Activated naive CD4-positive, alpha-beta T cell treated with anti-CD3 and anti-CD28 coated beads, Interleukin-2, amount 10 ng/mL, durations not matched to agents 7 days and 5 days (primary cell): ENCODE results near the gene PPP1R8.

Experiments used
- CTCF ChIA-PET: fragments of 350-600 bp; sonication (Branson Sonifier 250); formaldehyde crosslinking; loops from one replicate; lab custom pipeline; 2021; ENCODE audit warnings: antibody characterized with exemption; lab: Charles Lee
- DNase-seq: peaks from one replicate; pipeline ENCODE4 v3.0.0-alpha.2; 2020
- H3K27ac Mint-ChIP-seq: one replicate; pipeline ENCODE4 v1.8.0; 2021; ENCODE audit warnings: mild to moderate bottlenecking, moderate library complexity, mixed read lengths
- H3K27me3 Mint-ChIP-seq: one replicate; pipeline ENCODE4 v1.8.0; 2021; ENCODE audit warnings: mild to moderate bottlenecking, mixed read lengths
- H3K36me3 Mint-ChIP-seq: one replicate; pipeline ENCODE4 v1.8.0; 2021; ENCODE audit warnings: mixed read lengths
- H3K4me1 Mint-ChIP-seq: one replicate; pipeline ENCODE4 v1.8.0; 2021; ENCODE audit warnings: mixed read lengths
- H3K4me3 Mint-ChIP-seq: one replicate; pipeline ENCODE4 v1.8.0; 2021; ENCODE audit warnings: mild to moderate bottlenecking, moderate library complexity, mixed read lengths
- H3K9me3 Mint-ChIP-seq: one replicate; pipeline ENCODE4 v1.8.0; 2021; ENCODE audit warnings: mixed read lengths

The PPP1R8 gene

DNA sequence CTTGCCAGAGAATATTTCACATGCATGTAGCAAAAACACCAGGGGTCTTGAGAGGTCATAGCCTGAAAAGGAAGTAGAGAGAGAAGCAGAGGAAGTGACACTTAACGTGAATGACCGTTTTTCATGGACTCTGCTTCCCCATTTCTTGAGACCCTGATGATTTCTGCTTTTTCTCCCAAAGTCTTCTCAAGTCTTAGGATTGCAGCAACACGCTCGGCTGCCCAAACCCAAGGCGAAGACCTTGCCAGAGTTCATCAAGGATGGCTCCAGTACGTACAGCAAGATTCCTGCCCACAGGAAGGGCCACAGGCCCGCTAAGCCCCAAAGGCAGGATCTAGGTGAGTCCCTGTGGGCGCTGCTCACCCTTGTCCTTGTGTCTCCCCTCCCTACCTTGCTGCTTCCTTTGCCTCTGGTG lies 54.5 kb downstream of the PPP1R8 start:
- Mint-ChIP-seq H3K36me3 (peaks cover 63% of the 10 kb centered on the region), H3K27me3 (no peaks in the 10 kb centered on the region), H3K27ac (peak overlapping the region; percentile 64), H3K4me1 (peaks cover 53% of the 10 kb centered on the region), H3K4me3 (no peak overlapping the region), H3K9me3 (no peaks in the 10 kb centered on the region)
- CTCF ChIA-PET = no interaction called here
- no peak for DNase-seq

DNA sequence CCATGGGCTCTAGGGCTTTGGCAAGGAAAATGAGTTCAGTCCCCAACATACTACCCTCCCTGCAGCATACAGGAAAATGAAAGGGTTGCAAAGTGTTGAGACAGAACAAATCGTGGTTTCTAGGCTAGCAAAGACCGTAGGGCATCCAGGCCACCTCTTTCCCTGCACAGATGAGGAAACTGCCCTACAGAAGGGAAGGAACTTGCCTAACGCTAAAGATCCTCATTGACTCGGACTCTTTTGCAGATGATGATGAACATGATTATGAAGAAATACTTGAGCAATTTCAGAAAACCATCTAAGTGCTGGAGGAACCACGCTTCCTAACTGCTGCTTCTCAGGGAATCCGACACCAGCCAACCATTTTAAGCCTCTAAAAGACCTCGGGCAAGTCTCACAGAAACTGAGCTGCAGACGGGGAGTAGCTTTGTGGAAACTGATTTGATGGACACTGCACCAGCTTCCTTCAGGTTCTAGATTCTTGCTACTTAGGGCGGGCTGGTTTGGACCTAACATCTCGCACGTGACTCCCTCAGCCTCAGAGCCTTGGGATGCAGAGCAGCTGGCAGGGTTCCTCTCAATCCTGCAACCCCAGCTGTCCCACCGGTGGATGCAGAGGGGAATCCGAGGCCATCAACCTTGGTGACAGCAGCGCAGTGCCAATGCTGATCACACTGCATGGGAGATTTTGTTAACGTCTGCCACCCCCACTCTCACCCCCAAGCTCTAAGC lies 55.2 kb downstream of the PPP1R8 start:
- CTCF ChIA-PET = interaction anchor here (0.6 to 1.1 kb wide), 3 partner anchors 17 to 329 kb away, joined by 3 to 5 read pairs (median 3); partner anchors contain the start of gene IFI6
- Mint-ChIP-seq H3K27ac (peak overlapping the region; percentile 96), H3K36me3 (peaks cover 67% of the 10 kb centered on the region), H3K4me1 (peaks cover 59% of the 10 kb centered on the region), H3K9me3 (no peaks in the 10 kb centered on the region), H3K27me3 (no peaks in the 10 kb centered on the region), H3K4me3 (no peak overlapping the region)
- DNase-seq = no peak

DNA sequence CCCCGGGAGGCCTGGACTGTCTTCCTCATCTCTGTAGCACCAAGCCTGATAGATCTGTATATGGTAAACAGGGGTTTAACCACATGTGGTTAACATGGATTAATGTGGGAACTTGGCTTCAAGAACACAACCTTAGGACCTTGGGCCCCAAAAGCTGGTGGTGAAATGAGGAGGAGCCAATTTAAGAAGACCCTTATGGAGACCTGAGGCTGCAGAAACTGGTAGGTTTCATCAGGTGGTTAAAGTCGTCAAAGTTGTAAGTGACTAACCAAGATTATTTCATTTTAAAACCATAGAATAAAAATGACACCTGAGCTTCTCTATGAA lies 55.7 kb downstream of the PPP1R8 start:
- Mint-ChIP-seq H3K9me3 (no peaks in the 10 kb centered on the region), H3K4me1 (peaks cover 64% of the 10 kb centered on the region), H3K27me3 (no peaks in the 10 kb centered on the region), H3K27ac (peak overlapping the region; percentile 96), H3K4me3 (no peak overlapping the region), H3K36me3 (peaks cover 70% of the 10 kb centered on the region)
- no peak for DNase-seq
- CTCF ChIA-PET = interaction anchor here (0.6 to 1.1 kb wide), 3 partner anchors 17 to 330 kb away, joined by 3 to 5 read pairs (median 3); partner anchors contain the start of gene IFI6

DNA sequence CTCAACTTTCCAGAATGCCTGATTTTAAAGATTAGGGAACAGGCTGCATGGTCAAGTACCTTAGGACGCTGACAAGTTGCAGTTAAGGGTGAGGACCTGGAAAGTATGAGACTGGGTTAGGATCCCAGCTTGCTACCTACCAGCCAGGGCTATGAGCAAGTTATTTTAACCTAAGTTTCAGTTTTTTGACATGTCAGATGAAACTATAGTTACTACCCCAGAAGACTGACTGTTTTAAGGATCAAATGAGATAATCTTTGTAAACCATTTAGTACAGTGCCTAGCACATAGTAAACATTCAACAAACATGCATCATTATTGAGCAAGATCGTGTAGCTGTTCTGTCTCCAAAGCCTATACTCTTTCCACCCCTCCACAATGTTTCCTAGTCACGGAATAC lies 56.2 kb downstream of the PPP1R8 start:
- H3K27me3 Mint-ChIP-seq = no peaks in the 10 kb centered on the region
- H3K4me1 Mint-ChIP-seq = peaks cover 69% of the 10 kb centered on the region
- H3K4me3 Mint-ChIP-seq = peak overlapping the region; percentile 55
- H3K36me3 Mint-ChIP-seq = peaks cover 72% of the 10 kb centered on the region
- CTCF ChIA-PET = interaction anchor here (0.7 to 1.1 kb wide), 2 partner anchors 16 to 330 kb away, joined by 3 to 5 read pairs; no protein-coding TSS in a partner anchor
- DNase-seq = no peak
- no peaks in the 10 kb centered on the region for H3K9me3 Mint-ChIP-seq
- peak overlapping the region; percentile 96 for H3K27ac Mint-ChIP-seq

DNA sequence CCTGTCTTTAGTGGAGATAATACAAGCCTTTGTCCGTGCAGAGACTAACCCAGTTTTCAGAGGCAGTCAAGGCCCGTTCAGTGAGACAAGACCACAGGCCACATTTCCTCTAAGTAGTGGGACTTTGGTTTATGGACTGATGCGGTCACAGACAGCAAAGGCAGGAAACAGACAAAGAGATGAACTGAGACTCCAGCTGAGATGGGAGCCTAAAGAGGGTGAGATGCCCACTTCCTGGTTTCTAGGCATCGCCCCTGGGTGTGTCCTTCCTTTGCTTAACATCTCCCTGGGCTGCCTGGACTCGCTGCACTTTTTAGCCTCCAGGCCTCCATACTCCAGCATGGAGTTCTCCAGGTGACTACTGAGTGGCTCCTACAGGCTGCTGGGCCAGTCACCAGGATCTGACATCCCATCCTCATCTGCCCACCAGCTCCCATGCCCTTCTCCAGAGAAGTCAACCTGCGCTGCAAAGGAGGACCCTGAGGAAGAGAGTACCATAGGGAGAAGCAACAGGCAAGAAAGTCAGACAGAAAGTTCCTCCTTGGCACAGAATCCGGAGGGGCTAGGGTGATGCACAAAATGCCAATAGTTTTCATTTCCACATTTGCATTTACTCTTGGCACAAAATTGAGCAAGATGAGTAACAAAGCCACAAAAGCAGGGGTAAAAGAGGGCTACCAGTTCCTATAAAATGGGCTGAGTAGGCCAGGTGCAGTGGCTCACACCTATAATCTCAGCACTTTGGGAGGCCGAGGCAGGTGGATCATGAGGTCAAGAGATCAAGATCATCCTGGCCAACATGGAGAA lies 56.8 kb downstream of the PPP1R8 start:
- CTCF ChIA-PET = no interaction called here
- Mint-ChIP-seq H3K4me1 (peaks cover 75% of the 10 kb centered on the region), H3K27ac (peak overlapping the region; percentile 96), H3K4me3 (peak overlapping the region; percentile 55), H3K36me3 (peaks cover 76% of the 10 kb centered on the region), H3K27me3 (no peaks in the 10 kb centered on the region), H3K9me3 (no peaks in the 10 kb centered on the region)
- peak; percentile 73 for DNase-seq

DNA sequence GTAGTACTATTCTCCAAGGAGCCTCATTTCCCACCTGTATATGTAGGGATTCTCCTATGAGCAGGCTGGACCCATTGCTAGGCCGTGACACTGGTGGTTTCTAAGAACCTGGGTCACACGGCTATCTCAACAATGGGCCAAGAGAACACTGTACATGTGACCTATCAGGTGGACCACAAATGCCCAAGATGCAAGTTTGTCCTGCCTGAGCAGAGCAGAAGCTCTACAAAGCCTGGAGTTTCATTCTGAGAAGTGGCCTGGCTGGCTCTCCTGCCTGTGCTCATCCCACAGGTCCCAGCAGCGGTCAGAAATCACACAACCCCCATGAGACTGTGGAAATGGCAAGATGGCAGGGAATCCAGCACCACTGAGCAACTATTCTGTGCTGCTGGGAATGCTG lies 58.9 kb downstream of the PPP1R8 start:
- H3K27ac Mint-ChIP-seq = peak overlapping the region; percentile 96
- H3K4me3 Mint-ChIP-seq = no peak overlapping the region
- CTCF ChIA-PET = no interaction called here
- H3K27me3 Mint-ChIP-seq = no peaks in the 10 kb centered on the region
- peaks cover 82% of the 10 kb centered on the region for H3K36me3 Mint-ChIP-seq
- peaks cover 78% of the 10 kb centered on the region for H3K4me1 Mint-ChIP-seq
- H3K9me3 Mint-ChIP-seq = no peaks in the 10 kb centered on the region
- no peak for DNase-seq

DNA sequence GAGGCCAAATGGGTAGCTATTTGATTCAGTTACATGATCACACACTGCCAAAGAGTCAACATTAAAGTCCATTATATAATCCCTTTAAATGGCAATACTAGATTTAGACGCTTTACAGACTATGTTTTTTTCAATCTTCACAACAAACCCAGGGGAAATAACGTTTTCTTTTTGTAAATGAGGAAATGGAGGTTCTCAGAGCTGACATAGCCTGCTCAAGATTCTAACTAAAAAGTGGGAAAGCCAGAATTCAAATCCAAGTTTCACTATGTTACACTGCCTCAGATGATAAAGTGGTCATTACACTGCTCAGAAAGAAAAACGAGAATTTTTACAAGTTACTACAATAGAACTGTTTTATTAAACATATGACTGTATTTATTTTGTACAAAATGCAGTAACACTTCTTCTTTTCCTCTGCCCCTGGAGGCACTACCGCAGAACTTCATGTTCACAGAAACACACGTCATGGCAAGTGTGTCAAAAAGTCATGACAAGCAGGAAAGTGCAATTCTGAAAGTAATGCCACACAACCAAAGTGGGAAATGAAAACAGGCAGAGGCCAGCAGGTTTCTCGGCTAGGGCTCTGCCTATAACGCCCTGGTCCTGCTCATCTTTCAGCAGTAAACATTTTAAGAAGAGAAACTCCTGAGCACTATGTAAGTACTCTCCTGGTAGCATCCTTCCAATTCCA lies 60.8 kb downstream of the PPP1R8 start:
- DNase-seq = peak; percentile 52
- Mint-ChIP-seq H3K27ac (peak overlapping the region; percentile 92), H3K4me3 (peak overlapping the region; percentile 13), H3K27me3 (no peaks in the 10 kb centered on the region), H3K36me3 (peaks cover 76% of the 10 kb centered on the region), H3K4me1 (peaks cover 67% of the 10 kb centered on the region), H3K9me3 (no peaks in the 10 kb centered on the region)
- CTCF ChIA-PET = interaction anchor here (1.2 to 2.3 kb wide), 3 partner anchors 27 to 89 kb away, joined by 3 to 5 read pairs (median 4); no protein-coding TSS in a partner anchor

DNA sequence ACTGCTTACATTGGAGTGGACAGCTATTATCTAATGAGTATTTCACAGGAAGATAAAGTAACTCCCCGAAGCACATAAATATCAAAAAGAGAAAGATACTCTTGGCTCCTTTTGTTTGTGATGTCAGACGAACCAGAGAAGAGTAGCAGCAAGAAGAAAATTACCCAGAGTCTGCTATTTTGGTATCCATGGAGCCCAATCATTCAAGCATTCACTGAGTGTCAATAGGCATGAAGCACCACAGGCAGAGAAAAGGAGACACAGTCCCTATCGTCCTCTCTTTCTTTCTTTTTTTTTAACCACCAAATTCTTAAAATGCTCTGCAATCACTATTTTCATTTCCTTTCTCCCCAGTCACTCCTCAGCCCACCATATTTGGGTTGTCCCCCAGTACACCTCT lies 63.9 kb downstream of the PPP1R8 start:
- CTCF ChIA-PET = no interaction called here
- no peak for DNase-seq
- H3K27ac Mint-ChIP-seq = peak overlapping the region; percentile 69
- no peak overlapping the region for H3K4me3 Mint-ChIP-seq
- H3K4me1 Mint-ChIP-seq = peaks cover 39% of the 10 kb centered on the region
- H3K36me3 Mint-ChIP-seq = peaks cover 61% of the 10 kb centered on the region
- H3K9me3 Mint-ChIP-seq = no peaks in the 10 kb centered on the region
- no peaks in the 10 kb centered on the region for H3K27me3 Mint-ChIP-seq
